GM18873 (cell line): ENCODE results near the gene SLC38A9.
"Not testable (repeated sequence)": the region's sequence is repeated elsewhere in the genome, so short reads cannot be mapped to it uniquely, and the experiment has no call there.

ENCODE experiments used
- ATAC-seq: cut with Tn5 transposase; IDR thresholded peaks from one replicate; pipeline ENCODE4 v1.9.1; 2021; ENCODE audit warnings: mild to moderate bottlenecking, moderate library complexity, moderate number of reproducible peaks; ENCODE audit not compliant: unreplicated experiment, low FRiP score

SLC38A9 gene

DNA sequence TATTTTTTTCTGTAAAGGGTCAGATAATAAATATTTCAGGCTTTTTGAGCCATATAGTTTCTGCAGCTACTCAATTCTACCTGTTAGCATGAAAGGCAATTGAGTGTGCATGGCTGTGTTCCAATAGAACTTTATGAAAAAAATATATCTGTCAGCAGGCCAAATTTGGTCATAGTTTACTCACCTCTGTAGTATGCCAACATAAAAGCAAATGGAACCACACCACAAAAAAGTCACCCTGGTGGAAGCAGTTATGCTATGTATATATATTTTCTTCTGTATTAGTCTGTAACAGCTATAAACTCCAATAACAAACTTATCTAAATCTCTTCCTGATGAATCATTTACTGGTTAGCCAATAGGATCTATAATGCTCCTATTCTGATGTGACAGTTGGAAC, 3.4 kb downstream of the SLC38A9 start:
- no peak for ATAC-seq

DNA sequence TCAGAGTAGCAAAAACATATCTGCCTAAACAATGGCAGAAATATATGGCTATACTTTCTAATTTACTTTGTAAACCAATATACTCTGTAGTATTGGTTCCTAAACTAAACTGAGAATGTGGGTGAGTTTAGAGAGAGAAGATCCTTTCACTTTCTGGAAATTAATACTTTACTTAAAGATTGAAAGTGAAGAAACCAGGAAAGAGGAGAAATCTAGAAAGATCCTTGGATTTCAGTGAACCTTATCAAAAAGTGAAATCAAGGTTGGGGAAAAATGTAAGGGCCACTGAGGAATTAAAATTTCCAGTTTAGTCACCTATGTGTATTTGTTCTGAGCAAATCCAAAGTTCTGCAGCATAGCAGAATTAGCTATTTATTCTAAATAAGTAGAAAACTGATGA, 5.9 kb downstream of the SLC38A9 start:
- no peak for ATAC-seq

DNA sequence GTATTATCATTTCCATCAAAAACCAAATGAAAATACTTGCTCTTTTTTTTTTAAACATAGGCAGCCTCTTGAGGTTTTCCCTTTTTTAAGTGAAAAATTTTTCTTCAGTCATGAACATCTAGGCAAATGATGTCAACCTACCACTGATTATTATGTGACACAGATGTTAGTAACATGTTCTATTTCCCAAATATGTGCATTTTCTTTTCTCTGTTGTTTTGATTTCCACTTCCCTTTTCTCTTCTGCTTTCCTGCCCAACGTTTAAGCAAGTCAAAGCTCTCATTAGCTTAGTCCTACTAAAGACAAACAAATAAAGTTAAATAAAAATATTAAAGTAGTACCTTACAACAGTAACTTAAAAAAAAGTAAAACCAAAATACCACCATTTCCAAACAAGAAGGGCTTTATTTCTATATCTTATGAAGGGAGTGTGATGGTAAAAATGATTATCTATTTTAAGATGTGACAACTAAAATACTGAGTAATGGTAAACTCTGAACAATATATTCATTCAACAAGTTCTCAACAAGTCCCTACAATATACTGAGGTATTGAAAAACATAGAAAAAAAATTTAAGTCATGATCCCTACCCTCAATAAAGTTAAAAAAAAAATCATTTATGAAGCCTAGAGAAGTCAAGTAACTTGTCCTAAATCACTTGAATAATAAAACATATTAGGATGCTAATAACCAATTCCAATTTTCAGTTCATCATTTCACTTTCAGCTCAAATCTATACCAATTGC, 9.4 kb downstream of the SLC38A9 start:
- no peak for ATAC-seq

DNA sequence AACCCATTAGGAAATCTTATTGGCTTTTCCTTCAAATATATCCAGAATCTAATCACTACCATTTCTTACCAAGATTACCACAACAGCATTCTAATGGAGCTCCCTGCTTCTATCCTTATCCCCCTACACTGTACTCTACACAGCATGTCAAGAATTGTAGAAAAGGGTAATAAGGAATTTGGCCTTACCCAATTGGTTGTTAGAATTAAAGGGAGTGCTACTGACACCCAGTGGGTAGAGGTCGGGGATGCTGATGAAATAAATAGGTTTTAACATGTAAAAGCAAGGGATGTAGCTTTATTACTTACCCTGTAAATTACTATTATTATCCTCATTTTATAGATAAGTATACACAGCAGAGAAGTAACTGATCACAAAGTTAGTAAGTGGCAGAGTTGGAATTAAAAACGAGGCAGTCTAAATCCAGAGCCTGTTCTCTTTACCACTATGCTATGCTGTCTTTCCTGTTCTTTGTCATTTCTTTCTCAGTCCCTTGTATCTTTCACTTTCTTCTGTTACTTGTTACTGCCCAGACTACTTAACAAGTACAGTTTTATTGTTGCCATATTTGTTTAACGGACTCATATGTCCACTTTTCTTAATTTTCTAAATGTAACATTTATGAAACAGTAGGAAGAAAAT, 10.5 kb downstream of the SLC38A9 start:
- no peak for ATAC-seq

DNA sequence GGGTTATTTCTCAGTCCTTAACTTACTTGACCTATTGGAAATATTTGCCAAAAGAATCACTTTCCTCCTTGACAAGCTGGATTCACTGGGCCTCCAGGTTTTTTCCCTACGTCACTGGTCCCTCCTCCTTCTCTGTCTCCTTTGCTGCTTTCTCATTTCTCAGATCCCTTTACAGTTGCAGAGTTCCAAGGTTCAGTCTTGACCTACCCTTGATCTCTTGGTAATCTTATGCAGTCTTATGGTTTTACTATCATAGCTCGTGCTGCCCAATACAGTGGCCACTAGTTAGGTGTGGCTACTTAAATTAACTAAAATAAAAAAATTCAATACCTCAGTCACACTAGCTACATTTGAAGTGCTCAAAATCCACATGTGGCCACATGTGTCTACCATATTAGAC, 11.4 kb downstream of the SLC38A9 start:
- ATAC-seq, result no peak

DNA sequence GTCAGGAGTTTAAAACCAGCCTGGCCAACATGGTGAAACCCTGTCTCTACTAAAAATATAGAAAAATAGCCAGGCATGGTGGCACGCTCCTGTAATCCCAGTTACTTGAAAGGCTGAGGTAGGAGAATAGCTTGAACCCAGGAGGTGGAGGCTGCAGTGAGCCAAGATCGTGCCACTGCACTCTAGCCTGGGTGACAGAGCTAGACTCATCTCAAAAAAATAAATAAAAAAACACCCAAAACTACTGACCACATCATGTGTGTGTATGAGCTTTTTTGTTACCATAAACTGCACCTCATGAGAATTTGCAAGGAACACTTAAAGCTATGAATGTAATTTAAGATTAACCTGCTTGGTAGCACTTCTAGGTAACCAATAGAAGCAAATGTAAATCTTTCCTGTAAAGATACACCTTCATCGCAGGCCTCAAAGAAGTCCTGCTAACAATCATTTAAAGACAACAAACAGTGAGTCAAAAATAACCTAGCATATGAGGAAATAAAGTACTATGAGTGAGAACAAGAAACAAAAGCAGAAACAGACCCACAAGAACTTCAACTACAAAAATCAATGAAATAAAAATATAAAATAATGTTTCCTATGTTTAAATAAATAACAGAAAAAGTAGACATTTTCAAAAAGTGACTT, 13.0 kb downstream of the SLC38A9 start:
- ATAC-seq, result no peak

DNA sequence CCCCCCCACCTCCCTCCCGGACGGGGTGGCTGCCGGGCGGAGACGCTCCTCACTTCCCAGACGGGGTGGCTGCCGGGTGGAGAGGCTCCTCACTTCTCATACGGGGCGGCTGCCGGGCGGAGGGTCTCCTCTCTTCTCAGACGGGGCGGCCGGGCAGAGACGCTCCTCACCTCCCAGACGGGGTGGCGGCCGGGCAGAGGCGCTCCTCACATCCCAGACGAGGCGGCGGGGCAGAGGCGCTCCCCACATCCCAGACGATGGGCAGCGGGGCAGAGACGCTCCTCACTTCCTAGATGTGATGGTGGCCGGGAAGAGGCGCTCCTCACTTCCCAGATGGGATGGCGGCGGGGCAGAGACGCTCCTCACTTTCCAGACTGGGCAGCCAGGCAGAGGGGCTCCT, 15.4 kb downstream of the SLC38A9 start:
- not testable (repeated sequence) for ATAC-seq

DNA sequence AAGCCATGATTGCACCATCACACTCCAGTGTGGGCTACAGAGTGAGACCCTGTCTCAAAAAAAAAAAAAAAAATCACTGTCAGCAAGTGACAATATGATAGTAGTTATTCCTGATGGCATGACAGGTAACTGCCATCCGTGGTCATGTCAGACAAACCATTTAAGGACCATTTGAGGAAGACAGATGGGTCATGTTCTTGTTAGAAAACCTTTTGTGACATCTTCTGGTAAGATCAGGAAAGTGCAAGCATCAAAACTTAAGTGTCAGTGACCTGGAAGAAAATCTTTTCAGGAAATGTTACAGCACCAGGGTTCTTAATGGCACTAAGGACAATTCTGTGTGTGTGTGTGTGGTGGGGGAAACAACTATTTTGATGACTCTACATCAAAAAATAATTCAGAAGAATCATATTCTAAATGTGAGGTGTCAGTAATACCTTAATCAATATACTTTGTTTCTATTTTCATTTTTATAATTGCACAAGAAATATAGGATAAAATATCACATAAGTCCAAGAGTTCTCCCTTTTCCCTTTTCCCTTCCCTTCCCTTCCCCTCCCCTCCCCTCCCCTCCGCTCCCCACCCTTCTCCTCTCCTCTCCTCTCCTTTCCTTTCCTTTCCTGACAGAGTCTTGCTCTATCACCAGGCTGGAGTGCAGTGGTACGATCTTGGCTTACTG, 17.8 kb downstream of the SLC38A9 start:
- no peak for ATAC-seq

DNA sequence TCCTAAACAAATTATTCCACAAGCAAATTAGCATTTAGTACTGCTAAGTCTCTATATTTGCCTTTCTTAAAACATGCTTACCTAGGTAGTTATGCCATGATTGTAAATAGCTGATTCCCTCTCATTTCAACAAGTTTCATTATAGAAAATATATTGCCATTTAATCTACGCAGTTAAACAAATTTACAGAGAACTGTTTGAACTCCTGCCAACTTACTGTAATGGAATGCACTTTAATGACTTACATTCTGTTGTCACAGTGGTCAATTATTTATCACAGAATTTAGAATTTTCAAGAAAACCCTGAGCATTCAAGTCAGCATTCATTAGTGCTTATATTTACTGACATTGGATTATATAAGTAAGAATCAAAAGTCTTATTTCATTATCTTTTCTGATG, 19.6 kb downstream of the SLC38A9 start:
- no peak for ATAC-seq

DNA sequence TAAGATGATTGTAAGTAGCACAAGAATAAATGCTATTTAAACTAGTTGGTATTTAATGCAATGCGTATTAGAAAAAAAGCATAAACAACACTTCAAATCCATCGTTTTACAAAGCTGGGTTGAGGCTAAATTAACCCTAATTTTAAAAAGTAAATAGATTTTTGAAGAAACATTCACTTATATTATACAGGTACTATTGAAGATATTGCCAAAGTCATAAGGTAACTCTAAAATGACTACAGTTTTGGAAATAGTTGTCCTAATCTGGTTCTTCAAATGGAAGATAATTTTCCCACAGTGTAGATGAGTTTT, 20.1 kb downstream of the SLC38A9 start:
- ATAC-seq, result no peak

DNA sequence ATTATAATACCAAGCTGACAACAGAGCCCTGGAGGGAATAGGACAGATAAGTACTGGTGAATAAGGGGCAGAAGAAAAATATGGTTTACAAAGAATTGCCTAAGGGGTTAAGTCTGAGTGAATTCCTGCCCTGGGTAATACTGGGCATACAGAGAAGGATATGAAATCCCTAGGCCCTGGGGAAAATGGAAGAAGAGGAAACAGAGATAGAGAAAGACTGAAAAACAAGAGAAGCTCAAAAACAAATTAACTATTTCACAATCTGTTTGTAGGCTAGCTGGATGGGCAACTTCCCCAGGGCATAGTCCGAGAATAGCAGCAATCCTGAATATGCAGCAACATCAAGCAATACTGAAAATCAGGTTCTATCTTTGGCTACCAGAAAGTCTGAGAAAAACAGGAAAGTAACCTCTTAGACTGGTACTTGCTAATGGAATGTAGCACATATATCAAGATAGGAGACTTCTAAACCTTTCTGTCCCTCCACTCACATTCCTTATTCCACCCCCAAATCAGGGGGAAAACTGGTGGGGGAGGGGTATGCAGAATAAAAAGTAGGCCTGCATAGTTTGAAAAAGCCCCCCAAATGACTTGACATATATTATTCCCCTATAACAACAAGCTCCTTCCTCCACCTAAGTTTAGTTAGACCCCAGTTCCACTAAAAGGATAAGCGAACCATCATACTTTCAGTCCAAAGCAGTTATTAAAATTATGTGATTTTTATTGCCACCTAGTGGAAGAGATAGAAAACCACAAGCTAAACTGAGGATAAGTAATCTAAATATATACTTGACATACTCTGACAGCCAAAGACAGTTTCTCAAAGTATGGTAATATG, 20.6 kb downstream of the SLC38A9 start:
- no peak for ATAC-seq

DNA sequence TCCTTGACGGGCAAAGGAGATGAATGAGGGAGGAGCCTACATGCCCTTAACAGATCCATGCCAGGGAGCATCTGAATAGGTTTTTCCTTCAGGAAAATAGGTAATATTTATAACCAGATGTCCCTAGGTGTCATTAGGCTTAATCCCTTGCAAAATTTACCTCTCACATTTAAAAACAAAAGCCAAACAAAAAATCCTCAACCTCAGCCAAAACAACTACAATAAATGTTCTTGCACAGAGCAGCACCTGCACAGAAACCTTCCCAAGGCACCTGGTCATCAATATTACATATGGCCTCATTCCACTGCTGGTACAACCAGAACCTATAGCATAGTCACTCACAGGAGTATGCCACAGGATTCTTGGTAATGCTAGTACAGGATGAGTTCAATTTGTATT, 30.1 kb downstream of the SLC38A9 start:
- ATAC-seq, result no peak

DNA sequence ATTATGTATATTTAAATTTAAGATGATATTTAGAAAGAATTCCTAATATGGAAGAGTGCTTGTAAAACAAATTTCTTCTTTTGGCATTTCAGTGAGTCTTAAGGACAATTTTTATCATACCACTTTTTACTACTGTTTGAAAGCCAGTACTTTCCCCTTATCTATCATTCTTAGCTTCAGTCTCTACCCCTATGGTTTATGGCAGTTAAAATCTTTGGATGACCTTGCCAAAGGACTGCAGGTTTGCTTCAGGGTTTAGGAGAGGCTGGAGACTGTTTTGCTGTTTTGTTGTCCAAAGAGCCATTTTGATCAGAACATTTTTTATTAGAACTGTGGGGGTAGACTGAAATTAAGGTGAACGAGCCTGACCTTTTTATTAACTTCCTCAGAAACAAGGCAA, 30.8 kb downstream of the SLC38A9 start:
- ATAC-seq, result no peak

DNA sequence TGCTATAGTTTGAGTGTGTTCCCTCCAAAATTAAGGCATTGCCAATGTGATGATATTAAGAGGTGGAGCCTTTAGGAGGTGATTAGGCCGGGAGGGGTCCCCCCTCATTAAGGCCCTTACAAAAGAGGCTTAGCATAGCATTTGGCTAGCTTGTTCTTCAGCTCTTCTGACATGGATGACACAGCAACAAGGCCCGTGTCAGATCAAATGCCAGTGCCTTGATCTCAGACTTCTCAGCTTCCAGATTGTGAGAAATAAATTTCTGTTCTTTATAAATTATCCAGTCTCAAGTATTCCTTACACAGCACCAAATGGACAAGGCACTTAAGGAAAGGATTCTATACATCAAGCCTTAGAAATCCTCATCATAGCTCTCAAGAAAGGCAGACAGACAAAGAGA, 31.8 kb downstream of the SLC38A9 start:
- no peak for ATAC-seq

DNA sequence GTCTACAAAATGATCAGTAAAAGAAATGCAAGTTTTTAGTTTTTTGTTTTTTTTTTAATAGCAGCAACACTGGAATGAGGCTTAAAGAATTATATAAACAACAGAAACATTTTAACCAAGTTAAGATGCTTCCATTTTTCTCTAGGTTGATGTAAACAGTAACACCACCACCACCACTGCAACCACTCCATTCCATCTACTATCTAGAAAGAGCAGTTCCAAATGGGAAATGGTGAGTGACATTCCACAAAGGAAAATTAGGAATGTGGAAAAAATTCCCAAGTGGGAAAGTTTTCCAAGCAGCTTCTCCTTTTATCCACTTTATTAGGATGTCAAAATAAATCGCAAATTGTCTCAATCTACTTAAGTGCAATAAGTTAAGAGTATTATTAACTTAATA, 32.6 kb downstream of the SLC38A9 start:
- ATAC-seq, result no peak

DNA sequence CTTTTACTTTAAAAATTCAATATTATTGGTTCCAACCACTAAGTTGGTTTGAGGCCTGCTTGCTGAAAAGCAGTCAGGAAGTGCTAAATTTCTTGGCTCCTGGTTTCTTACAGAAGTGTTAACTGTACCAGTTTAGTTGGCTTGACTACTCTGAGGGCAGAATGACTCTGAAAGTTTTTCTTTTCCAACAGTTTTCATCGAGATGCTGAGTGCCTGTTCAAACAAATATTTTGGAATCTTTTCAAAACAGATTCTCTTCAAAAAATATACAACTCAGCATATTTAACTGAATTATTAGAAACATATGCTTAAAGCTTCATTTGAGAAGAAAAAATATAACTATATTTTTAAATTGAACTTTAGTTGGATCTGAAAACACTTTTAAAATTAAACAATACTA, 37.0 kb downstream of the SLC38A9 start:
- no peak for ATAC-seq

DNA sequence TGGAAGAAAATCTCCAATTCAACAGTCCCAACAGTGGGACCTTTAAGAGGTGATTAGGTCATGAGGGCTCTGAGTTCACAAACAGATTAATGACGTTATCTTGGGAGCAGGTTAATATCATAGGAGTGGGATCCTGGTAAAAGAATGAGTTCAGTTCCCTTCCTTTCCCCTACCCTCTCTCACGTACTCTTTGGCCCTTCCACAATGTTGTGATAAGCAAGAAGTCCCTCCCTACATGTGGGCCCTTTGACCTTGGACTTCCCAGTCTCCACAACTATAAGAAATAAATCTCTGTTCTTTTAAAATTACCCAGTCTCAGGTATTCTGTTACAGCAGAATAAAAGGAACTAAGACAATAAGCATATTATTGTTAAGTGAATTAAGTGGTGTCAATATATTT, 37.8 kb downstream of the SLC38A9 start:
- no peak for ATAC-seq

DNA sequence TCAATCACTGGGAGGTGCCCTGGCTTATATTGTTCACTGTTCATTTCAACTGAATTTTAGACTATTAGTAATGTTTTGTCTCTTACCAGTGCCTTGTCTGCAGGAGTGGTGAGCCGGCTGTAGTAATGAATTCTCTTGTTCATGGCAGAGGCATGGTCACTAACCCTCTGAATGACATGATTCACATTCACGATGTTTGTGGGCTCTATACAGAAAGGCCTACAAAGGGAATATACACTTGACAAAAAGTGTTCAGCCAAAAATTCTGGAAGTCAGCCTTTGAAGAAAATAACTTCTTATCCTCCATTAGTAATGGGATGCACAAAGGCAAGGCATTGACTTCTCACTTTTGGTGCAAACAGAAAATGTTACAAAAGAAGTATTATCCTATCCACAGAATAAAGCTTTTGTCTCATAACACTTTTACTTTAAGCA, 39.6 kb downstream of the SLC38A9 start:
- no peak for ATAC-seq

DNA sequence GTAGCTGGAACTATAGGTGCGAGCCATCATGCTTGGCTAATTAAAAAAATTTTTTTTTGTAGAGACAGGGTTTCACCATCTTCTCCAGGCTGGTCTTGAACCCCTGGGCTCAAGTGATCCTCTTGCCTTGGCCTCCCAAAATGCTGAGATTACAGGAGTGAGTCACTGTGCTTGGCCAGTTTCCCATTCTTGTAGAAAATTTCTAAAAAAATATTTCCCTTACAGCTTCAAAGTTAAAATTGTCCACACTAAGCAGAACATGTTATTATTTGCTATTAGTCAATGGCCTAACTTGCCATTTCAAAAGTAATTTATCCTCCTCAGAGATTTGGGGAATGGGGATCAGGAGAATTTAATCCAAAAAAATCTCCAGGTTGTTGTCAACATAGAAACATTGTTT, 40.1 kb downstream of the SLC38A9 start:
- ATAC-seq, result no peak

DNA sequence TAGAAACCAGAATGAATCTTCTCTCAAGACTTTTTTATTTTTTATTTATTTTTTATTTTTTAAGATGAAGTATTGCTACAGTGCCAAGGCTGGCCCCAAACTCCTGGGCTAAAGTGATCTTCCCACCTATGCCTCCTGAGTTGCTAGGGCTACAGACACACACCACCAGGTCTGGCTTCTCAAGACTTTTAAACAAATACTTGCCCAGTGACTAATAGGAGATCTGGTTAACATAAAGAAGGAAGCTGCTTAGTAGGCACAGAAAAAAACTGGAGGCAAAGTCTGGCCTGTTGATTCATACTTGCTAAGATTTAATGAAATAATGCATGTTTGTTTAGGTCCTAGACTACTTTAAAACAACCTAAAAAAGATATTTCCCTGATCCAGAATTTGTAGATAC, 43.8 kb downstream of the SLC38A9 start:
- ATAC-seq, result no peak

DNA sequence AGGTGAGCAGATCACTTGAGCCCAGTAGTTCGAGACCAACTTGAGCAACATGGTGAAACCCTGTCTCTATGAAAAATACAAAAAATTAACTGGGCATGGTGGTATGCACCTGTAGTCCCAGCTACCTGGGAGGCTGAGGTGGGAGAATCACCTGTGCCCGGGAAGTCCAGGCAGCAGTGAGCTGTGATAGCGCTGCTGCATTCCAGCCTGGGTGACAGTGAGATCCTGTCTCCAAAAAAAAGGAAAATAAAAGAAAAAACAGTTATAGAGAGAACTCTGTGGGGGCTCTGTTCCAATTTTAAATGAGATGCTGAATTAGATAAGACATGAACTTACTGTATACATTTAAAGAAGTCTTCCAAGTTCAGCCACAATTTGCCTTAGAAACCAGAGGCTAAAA, 44.2 kb downstream of the SLC38A9 start:
- no peak for ATAC-seq
